DMS 273 treated with DMSO at 0.1 percent for 48 hours (cell line): Measurements from ENCODE around the gene FAF1.

Experiments
- DNase-seq: peaks from one replicate; lab custom pipeline; 2025; lab: John Stamatoyannopoulos, UW

Gene FAF1

GRCh38 chr1:50488356-50488755 is 471.7 kb downstream of the FAF1 start:
- DNase-seq = no peak

- no peak for DNase-seq
Measured at GRCh38 chr1:50487725-50488124, 472.3 kb downstream of the FAF1 start.

GRCh38 chr1:50481142-50481736 is 478.8 kb downstream of the FAF1 start:
- DNase-seq = no peak

GRCh38 chr1:50476800-50477199 is 483.3 kb downstream of the FAF1 start:
- no peak for DNase-seq

- DNase-seq = no peak
Measured at GRCh38 chr1:50474859-50475809, 484.9 kb downstream of the FAF1 start.

GRCh38 chr1:50473513-50473912 is 486.6 kb downstream of the FAF1 start:
- no peak for DNase-seq

- DNase-seq = no peak
Measured at GRCh38 chr1:50471967-50472366, 488.1 kb downstream of the FAF1 start.

- no peak for DNase-seq
Measured at GRCh38 chr1:50462964-50463363, 497.1 kb downstream of the FAF1 start.

- DNase-seq = no peak
Measured at GRCh38 chr1:50458507-50458906, 501.6 kb downstream of the FAF1 start.

GRCh38 chr1:50454911-50455310 is 505.2 kb downstream of the FAF1 start:
- no peak for DNase-seq

- DNase-seq = no peak
Measured at GRCh38 chr1:50453266-50453665, 506.8 kb downstream of the FAF1 start.

GRCh38 chr1:50452700-50453099 is 507.4 kb downstream of the FAF1 start:
- DNase-seq = no peak

- no peak for DNase-seq
Measured at GRCh38 chr1:50450861-50451653, 509.0 kb downstream of the FAF1 start.

GRCh38 chr1:50447961-50448360 is 512.1 kb downstream of the FAF1 start:
- no peak for DNase-seq

- DNase-seq = no peak
Measured at GRCh38 chr1:50441183-50441582, 518.9 kb downstream of the FAF1 start.

GRCh38 chr1:50438945-50439344 is 521.1 kb downstream of the FAF1 start:
- DNase-seq = no peak

- DNase-seq = no peak
Measured at GRCh38 chr1:50436489-50436888, 523.6 kb downstream of the FAF1 start.

GRCh38 chr1:50430010-50430405 is 530.1 kb downstream of the FAF1 start:
- no peak for DNase-seq

GRCh38 chr1:50427818-50428779 is 532.0 kb downstream of the FAF1 start:
- DNase-seq = no peak

GRCh38 chr1:50427086-50427817 is 532.8 kb downstream of the FAF1 start:
- no peak for DNase-seq

GRCh38 chr1:50426702-50427085 is 533.4 kb downstream of the FAF1 start:
- DNase-seq = no peak
